ENCODE data around the gene MUS81. TPM values are rescaled to one million over a fixed set of nuclear protein-coding genes. Genes with fewer than 3 reads are reported as not detected.

The MUS81 gene
- total and polyA plus RNA-seq, 9 donors = 15.9 to 87.0 (median 55.7) TPM

DNA sequence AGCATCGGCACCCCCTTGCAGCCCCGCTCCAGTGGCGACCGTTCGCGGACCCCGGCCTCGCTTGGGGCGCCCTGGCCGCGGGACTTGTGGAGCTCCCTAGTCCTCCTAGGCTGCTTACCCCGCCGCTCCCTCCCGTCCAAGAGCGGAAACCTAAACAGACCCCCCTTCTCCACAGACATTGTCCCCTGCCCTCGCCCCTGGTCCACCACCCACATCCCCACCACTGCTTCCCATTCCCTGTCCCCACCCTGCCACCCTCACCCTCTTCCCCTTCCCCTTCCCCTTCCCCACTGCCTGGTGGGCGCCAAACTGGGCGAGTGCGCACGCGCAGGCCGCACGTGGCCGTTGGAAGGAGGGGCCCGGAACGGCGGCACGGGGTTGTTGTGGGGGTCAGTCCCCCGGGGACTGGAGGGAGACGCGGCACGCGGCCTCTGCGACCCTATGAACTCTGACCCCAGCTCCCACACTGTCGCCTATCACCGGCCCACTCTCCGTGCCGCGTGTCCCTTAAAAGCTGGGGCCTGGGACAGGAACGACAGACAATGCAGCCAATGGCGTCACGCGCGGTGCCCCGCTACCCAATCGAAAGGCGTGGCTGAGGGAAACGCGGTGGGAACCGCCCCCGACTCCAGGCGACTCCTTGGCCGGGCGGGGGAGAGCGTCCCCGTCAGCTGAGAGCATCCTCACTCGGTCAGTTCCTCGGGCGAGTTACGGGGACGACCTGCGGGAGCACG, 26.8 kb upstream of the MUS81 start, which contains the start of gene SNX32:
Gene SNX32, plus strand, starts transcription at position 667 of the 734 bp plus-strand sequence. CDS start 103 bp downstream, outside the sequence.
- no peaks in the 10 kb centered on the region for H3K9me3 ChIP-seq
- intact Hi-C loops (cut with DNase I) = no loop called here
- 0% methylated on average over 63 of the region's 63 CpGs for WGBS, 3 donors
- no peaks in the 10 kb centered on the region for H3K27me3 ChIP-seq
- DNase-seq = peak; percentile 94 to 97 (median 96)
- TF ChIP-seq POLR2A (IDR thresholded peaks at IDR 0.05) = no peak
- TF ChIP-seq EP300 (IDR thresholded peaks at IDR 0.05) = no peak
- TF ChIP-seq, protein P1, sequence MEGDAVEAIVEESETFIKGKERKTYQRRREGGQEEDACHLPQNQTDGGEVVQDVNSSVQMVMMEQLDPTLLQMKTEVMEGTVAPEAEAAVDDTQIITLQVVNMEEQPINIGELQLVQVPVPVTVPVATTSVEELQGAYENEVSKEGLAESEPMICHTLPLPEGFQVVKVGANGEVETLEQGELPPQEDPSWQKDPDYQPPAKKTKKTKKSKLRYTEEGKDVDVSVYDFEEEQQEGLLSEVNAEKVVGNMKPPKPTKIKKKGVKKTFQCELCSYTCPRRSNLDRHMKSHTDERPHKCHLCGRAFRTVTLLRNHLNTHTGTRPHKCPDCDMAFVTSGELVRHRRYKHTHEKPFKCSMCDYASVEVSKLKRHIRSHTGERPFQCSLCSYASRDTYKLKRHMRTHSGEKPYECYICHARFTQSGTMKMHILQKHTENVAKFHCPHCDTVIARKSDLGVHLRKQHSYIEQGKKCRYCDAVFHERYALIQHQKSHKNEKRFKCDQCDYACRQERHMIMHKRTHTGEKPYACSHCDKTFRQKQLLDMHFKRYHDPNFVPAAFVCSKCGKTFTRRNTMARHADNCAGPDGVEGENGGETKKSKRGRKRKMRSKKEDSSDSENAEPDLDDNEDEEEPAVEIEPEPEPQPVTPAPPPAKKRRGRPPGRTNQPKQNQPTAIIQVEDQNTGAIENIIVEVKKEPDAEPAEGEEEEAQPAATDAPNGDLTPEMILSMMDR (IDR thresholded peaks at IDR 0.05) = no peak
- peaks cover 3% of the 10 kb centered on the region for H3K4me1 ChIP-seq (ENCODE audit: insufficient read depth)
- peak within 1 kb of the TSS; percentile 40 for H3K4me3 ChIP-seq
- no peak within 1 kb of the TSS for H3K27ac ChIP-seq
- no peaks in the 10 kb centered on the region for H3K36me3 ChIP-seq

DNA sequence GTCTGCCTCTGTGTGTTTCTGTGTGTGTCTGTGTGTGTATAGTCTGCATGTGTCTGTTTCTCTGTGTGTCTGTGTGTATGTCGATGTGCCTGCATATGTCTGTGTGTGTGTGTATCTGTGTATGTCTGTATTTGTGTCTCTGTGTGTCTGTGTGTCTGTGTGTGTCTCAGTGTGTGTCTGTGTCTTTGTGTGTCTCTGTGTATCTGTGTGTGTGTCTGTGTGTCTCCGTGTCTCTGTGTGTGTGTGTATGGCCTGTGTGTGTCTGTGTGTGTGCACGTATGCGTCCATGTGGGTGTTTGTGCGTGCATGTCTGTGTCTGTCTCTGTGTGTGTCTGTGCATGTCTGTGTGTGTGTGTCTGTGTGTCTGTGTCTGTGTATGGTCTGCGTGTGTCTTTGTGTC, 26.0 kb upstream of the MUS81 start:
- no peaks in the 10 kb centered on the region for H3K9me3 ChIP-seq
- 7 to 33% (median 8%) methylated on average over 6 of the region's 6 CpGs for WGBS, 3 donors
- peaks cover 3% of the 10 kb centered on the region for H3K4me1 ChIP-seq (ENCODE audit: insufficient read depth)
- intact Hi-C loops (cut with DNase I) = no loop called here
- no peak for DNase-seq
- no peaks in the 10 kb centered on the region for H3K27me3 ChIP-seq
- H3K27ac ChIP-seq = no peak overlapping the region
- TF ChIP-seq EP300 (IDR thresholded peaks at IDR 0.05) = no peak
- no peak for TF ChIP-seq POLR2A (IDR thresholded peaks at IDR 0.05)
- TF ChIP-seq, protein P1 (IDR thresholded peaks at IDR 0.05) = no peak
- H3K4me3 ChIP-seq = peak overlapping the region; percentile 40
- no peaks in the 10 kb centered on the region for H3K36me3 ChIP-seq

DNA sequence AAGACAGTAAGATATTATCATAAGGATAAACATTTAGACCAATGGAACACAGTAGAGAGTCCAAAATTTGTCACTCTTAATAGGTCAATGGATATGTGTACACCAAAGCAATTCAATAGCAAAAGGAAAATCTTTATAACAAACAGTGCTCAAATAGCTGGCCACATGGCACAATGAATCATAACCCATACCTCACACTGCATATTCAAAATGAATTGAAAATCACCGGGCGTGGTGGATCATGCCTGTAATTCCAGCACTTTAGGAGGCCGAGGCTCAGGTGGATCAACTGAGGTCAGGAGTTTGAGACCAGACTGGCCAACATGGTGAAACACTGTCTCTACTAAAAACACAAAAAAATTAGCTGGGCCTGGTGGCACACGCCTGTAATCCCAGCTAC, 18.1 kb upstream of the MUS81 start:
- 95 to 99% (median 95%) methylated on average over 4 of the region's 4 CpGs for WGBS, 3 donors
- H3K4me3 ChIP-seq = no peak overlapping the region
- TF ChIP-seq EP300 (IDR thresholded peaks at IDR 0.05) (no peak), POLR2A (IDR thresholded peaks at IDR 0.05) (no peak)
- TF ChIP-seq, protein P1 (IDR thresholded peaks at IDR 0.05) = no peak
- DNase-seq = no peak
- H3K27ac ChIP-seq = no peak overlapping the region
- H3K4me1 ChIP-seq (ENCODE audit: insufficient read depth) = no peaks in the 10 kb centered on the region
- H3K36me3 ChIP-seq = no peaks in the 10 kb centered on the region
- no peaks in the 10 kb centered on the region for H3K9me3 ChIP-seq
- no peaks in the 10 kb centered on the region for H3K27me3 ChIP-seq
- intact Hi-C loops (cut with DNase I) = no loop called here

DNA sequence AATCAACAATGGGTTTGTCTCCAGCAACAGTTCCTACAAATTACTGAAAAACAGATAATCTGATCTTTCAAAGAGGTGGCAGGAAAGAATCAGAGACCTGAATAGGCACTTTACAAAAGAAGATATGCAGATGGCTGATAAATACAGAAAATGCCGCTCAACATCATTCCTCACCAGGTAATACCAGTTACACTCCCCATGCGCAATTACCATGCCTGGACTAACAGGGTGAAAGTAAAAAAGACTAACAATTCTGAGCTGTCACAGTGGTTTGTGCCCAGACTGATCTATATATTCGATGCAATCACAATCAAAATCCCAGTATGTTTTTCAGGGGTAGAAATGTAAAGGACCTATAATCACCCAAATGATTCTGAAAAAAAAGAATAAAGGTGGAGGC, 16.4 kb upstream of the MUS81 start:
- Histone ChIP-seq H3K27ac (no peak overlapping the region), H3K27me3 (no peaks in the 10 kb centered on the region), H3K4me1 (ENCODE audit: insufficient read depth) (no peaks in the 10 kb centered on the region), H3K9me3 (no peaks in the 10 kb centered on the region), H3K36me3 (no peaks in the 10 kb centered on the region), H3K4me3 (no peak overlapping the region)
- DNase-seq = no peak
- TF ChIP-seq EP300 (IDR thresholded peaks at IDR 0.05) (no peak), POLR2A (IDR thresholded peaks at IDR 0.05) (no peak)
- TF ChIP-seq, protein P1 (IDR thresholded peaks at IDR 0.05) = no peak
- intact Hi-C loops (cut with DNase I) = no loop called here
- 95 to 96% (median 95%) methylated on average over 3 of the region's 3 CpGs for WGBS, 3 donors

All from ovary (tissue), 9 donors.